GM12878 (cell line): ENCODE results near the gene PLCG1. TPM values are rescaled to one million over a fixed set of nuclear protein-coding genes. Genes with fewer than 3 reads are reported as not detected.

Experiments used
- ATAC-seq: fragments of 200-7000 bp; cut with Tn5 transposase; 3 replicates; pipeline ENCODE4 v1.9.1; 2020; ENCODE audit warnings: mild to moderate bottlenecking, moderate library complexity
- BruUV-seq: library from RNA; stranded (reverse); fragments of 400-500 nt; replicated peaks from 2 replicates; lab custom pipeline; 2021; lab: Mats Ljungman, UMichigan
- CTCF ChIA-PET: fragments of 300-600 bp; sonication (Branson Sonifier 250); formaldehyde crosslinking; extraction: SDS; loops from one replicate; lab custom pipeline; 2021; ENCODE audit warnings: inconsistent platforms; lab: Yijun Ruan, JAX
- POLR2A ChIA-PET: fragments of 350-600 bp; formaldehyde crosslinking; extraction: SDS; loops from one replicate; lab custom pipeline; 2021; ENCODE audit warnings: inconsistent platforms; lab: Charles Lee
- RAD21 ChIA-PET: fragments of 300-600 bp; sonication (Branson Sonifier 250); formaldehyde crosslinking; loops from one replicate; lab custom pipeline; 2023; ENCODE audit warnings: antibody characterized with exemption; ENCODE audit not compliant: unreplicated experiment; lab: Charles Lee
- SMC1A ChIA-PET: fragments of 300-600 bp; sonication (Branson Sonifier 250); formaldehyde crosslinking; loops from one replicate; lab custom pipeline; 2023; ENCODE audit not compliant: unreplicated experiment, uncharacterized antibody; lab: Charles Lee
- DNase-seq: peaks from one replicate; pipeline ENCODE4 v3.0.0-alpha.2; 2011; ENCODE audit warnings: low read depth, low spot score
- FAIRE-seq: peaks from 3 replicates; lab custom pipeline; 2011; peaks lifted over from hg19 to GRCh38; lab: Jason Lieb, UNC
- H2AFZ ChIP-seq: 2 replicates; pipeline ENCODE4 v1.6.0; 2011; ENCODE audit warnings: low read depth, low read length, control low read depth; ENCODE audit not compliant: control insufficient read depth
- H3K27ac ChIP-seq: 2 replicates; pipeline ENCODE4 v1.5.1; 2011; ENCODE audit warnings: control low read depth; ENCODE audit not compliant: control insufficient read depth, insufficient read depth
- H3K27me3 ChIP-seq, 2 experiments: replicated peaks in 1 of 2; 2 replicates each; pipeline versions ENCODE4 v1.6.0 to v1.6.1; 2011; ENCODE audit warnings: low read length in 1 of 2; ENCODE audit not compliant: control insufficient read depth in 2 of 2, insufficient read depth in 2 of 2
- H3K36me3 ChIP-seq, 2 experiments: 2 replicates each; pipeline ENCODE4 v1.5.1; 2011; ENCODE audit warnings: low read length in 1 of 2; ENCODE audit not compliant: control insufficient read depth in 2 of 2, insufficient read depth in 2 of 2
- H3K4me1 ChIP-seq: 2 replicates; pipeline ENCODE4 v1.6.1; 2011; ENCODE audit warnings: mild to moderate bottlenecking, low read length, moderate library complexity, mixed read lengths; ENCODE audit not compliant: control insufficient read depth, insufficient read depth
- H3K4me2 ChIP-seq: 2 replicates; pipeline ENCODE4 v1.6.0; 2011; ENCODE audit warnings: control low read depth; ENCODE audit not compliant: control insufficient read depth, insufficient read depth
- H3K4me3 ChIP-seq: fragments of 200-600 bp; sonication (generic); 2 replicates; pipeline ENCODE4 v1.5.1; 2016
- H3K79me2 ChIP-seq: 2 replicates; pipeline ENCODE4 v1.6.0; 2011; ENCODE audit warnings: low read length; ENCODE audit not compliant: control insufficient read depth, insufficient read depth
- H3K9ac ChIP-seq: 2 replicates; pipeline ENCODE4 v1.8.0; 2011; ENCODE audit warnings: low read length, control low read depth, mixed read lengths; ENCODE audit not compliant: control insufficient read depth, insufficient read depth
- H3K9me3 ChIP-seq: replicated peaks from 3 replicates; pipeline ENCODE4 v1.5.1; 2011; ENCODE audit warnings: mild to moderate bottlenecking, low read length; ENCODE audit not compliant: control insufficient read depth, insufficient read depth
- H4K20me1 ChIP-seq: 2 replicates; pipeline ENCODE4 v1.6.0; 2011; ENCODE audit not compliant: control insufficient read depth, insufficient read depth
- BCL11A ChIP-seq: IDR thresholded peaks from 2 replicates; pipeline ENCODE4 v1.6.1; 2011; ENCODE audit warnings: low read depth, low read length
- BCL3 ChIP-seq: IDR thresholded peaks from 2 replicates; pipeline ENCODE4 v1.6.1; 2011; ENCODE audit warnings: borderline replicate concordance, low read depth, mild to moderate bottlenecking, moderate library complexity, low read length; ENCODE audit not compliant: insufficient read depth, poor library complexity, severe bottlenecking
- BHLHE40 ChIP-seq, 2 experiments: fragments of 450-650 bp in 1 of 2; IDR thresholded peaks; 2 replicates each; pipeline ENCODE4 v1.6.1; 2011 to 2017; ENCODE audit warnings: low read depth in 2 of 2, borderline replicate concordance in 1 of 2, improper control_type of control experiment in 1 of 2, low read length in 1 of 2, mild to moderate bottlenecking in 1 of 2
- CHD2 ChIP-seq: IDR thresholded peaks from 2 replicates; pipeline ENCODE4 v1.6.1; 2011; ENCODE audit warnings: low read depth, low read length, improper control_type of control experiment, borderline replicate concordance
- EZH2 ChIP-seq: IDR thresholded peaks from 2 replicates; pipeline ENCODE4 v1.6.1; 2012; ENCODE audit warnings: low read depth, mild to moderate bottlenecking, control low read depth, inconsistent platforms, low read length, borderline replicate concordance; ENCODE audit not compliant: control insufficient read depth
- MTA2 ChIP-seq: fragments of 450-650 bp; IDR thresholded peaks from 2 replicates; pipeline ENCODE4 v1.6.1; 2016; ENCODE audit warnings: low read depth, mild to moderate bottlenecking, moderate library complexity
- NFXL1 ChIP-seq: fragments of 450-650 bp; IDR thresholded peaks from 2 replicates; pipeline ENCODE4 v1.6.1; 2017; ENCODE audit warnings: antibody characterized with exemption, mild to moderate bottlenecking, borderline replicate concordance
- SMC3 ChIP-seq: IDR thresholded peaks from 2 replicates; pipeline ENCODE4 v1.6.1; 2011; ENCODE audit warnings: low read length, improper control_type of control experiment, borderline replicate concordance
- SUPT20H ChIP-seq: IDR thresholded peaks from 2 replicates; pipeline ENCODE4 v1.6.1; 2011; ENCODE audit warnings: low read depth, mild to moderate bottlenecking, low read length, moderate library complexity, borderline replicate concordance; ENCODE audit not compliant: control insufficient read depth
- SUZ12 ChIP-seq: fragments of 200-600 bp; sonication (generic); IDR thresholded peaks from one replicate; pipeline ENCODE4 v1.6.1; 2018; ENCODE audit warnings: antibody characterized with exemption, mild to moderate bottlenecking; ENCODE audit not compliant: unreplicated experiment
- TCF3 ChIP-seq: IDR thresholded peaks from 2 replicates; pipeline ENCODE4 v1.6.1; 2012; ENCODE audit warnings: low read depth, mild to moderate bottlenecking, low read length, borderline replicate concordance; ENCODE audit not compliant: insufficient read depth
- WGBS: methylation state at CpG from one replicate; pipeline ENCODE4 v1.1.6; 2016; ENCODE audit warnings: low lambda C conversion rate; ENCODE audit not compliant: insufficient replicate concordance, insufficient coverage; ENCODE audit errors: missing lambda C conversion rate; 5-methylcytosine and 5-hydroxymethylcytosine counted together
- in situ Hi-C: fragments of 300-500 bp; cut with MboI; formaldehyde crosslinking; loops from 9 replicates; pipeline ENCODE4 v1.14.3; 2018; ENCODE audit warnings: mixed read lengths
- intact Hi-C: fragments of 100-400 bp; cut with micrococcal nuclease; formaldehyde crosslinking; loops from one replicate; pipeline ENCODE4 v1.14.2; 2022; ENCODE audit not compliant: unreplicated experiment
- polyA plus RNA-seq, 11 experiments: library from polyadenylated mRNA; depleted of rRNA in 4 of 11; unstranded in 6 of 11; stranded (reverse) in 5 of 11; fragments of >200 nt; fragmentation: Nextera tagmentation in 4 of 11; fragmentation: Illumina TruSeq in 1 of 11; extraction: Ambion mirVana in 4 of 11; extraction: Trizol in 1 of 11; gene quantifications; 1 replicate in 1 of 11; 2 replicates in 10 of 11; pipeline versions ENCODE4 v1.2.1 to v1.2.3, GENCODE V29; 2011 to 2016; ENCODE audit warnings: inconsistent platforms in 2 of 11, missing spikeins in 2 of 11, low read depth in 1 of 11
- total RNA-seq, 4 experiments: library from RNA; depleted of rRNA in 3 of 4; stranded (reverse); fragments of >200 nt in 3 of 4; fragmentation: Illumina TruSeq in 1 of 4; extraction: Trizol in 1 of 4; gene quantifications; 2 replicates each; pipeline versions ENCODE4 v1.2.1 to v1.2.3, GENCODE V29; 2013 to 2021
- TF ChIP-seq, protein P1 (sequence below): fragments of 450-650 bp; IDR thresholded peaks from 2 replicates; pipeline ENCODE4 v1.6.1; 2017; ENCODE audit warnings: low read depth, mild to moderate bottlenecking, moderate library complexity
- TF ChIP-seq, protein P2 (sequence below): fragments of 450-650 bp; formaldehyde crosslinking; IDR thresholded peaks from 2 replicates; pipeline ENCODE4 v1.4.0; 2020; ENCODE audit warnings: mild to moderate bottlenecking, moderate library complexity

PLCG1 gene
- total and polyA plus RNA-seq, 10 of the 15 experiments (the other 5 are each of a cell fraction or from before 2014, with no cell fraction given) = 2.6 to 114 (median 45.3) TPM

DNA sequence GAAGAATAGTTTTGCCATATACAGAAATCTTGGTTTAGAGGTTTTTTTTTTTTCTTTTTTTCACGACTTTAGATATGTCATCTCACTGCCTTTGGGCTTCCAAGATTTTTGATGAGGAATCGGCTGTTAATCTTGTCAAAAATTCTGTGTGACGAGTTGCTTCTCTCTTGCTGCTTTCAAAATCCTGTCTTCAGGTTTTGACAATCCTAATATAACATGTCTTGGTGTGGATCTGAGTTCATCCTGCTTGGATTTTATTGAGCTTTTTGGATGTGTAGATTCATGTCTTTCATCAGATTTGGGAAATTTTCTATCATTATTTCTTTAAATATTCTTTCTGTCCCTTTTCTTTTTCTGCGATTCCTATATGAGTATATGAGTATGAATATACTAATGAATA, 61.1 kb downstream of the PLCG1 start:
- Histone ChIP-seq H3K9ac (no peak overlapping the region), H3K9me3 (no peaks in the 10 kb centered on the region), H3K27me3 (no peaks in the 10 kb centered on the region), H3K4me1 (peaks cover 3% of the 10 kb centered on the region), H3K79me2 (no peaks in the 10 kb centered on the region), H3K27ac (no peak overlapping the region), H3K4me3 (no peak overlapping the region), H2AFZ (no peak overlapping the region), H4K20me1 (no peaks in the 10 kb centered on the region), H3K4me2 (no peak overlapping the region), H3K36me3 (no peaks in the 10 kb centered on the region; a peak in 1 of 4 replicates)
- in situ Hi-C loops (no loop called here), intact Hi-C loops (no loop called here)
- WGBS = 95% methylated on average over 4 of the region's 4 CpGs
- BruUV-seq = no TSS peak
- no peak for TF ChIP-seq SUZ12
- no peak for TF ChIP-seq SUPT20H
- no peak for TF ChIP-seq BCL3
- TF ChIP-seq, protein P1, sequence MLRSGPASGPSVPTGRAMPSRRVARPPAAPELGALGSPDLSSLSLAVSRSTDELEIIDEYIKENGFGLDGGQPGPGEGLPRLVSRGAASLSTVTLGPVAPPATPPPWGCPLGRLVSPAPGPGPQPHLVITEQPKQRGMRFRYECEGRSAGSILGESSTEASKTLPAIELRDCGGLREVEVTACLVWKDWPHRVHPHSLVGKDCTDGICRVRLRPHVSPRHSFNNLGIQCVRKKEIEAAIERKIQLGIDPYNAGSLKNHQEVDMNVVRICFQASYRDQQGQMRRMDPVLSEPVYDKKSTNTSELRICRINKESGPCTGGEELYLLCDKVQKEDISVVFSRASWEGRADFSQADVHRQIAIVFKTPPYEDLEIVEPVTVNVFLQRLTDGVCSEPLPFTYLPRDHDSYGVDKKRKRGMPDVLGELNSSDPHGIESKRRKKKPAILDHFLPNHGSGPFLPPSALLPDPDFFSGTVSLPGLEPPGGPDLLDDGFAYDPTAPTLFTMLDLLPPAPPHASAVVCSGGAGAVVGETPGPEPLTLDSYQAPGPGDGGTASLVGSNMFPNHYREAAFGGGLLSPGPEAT = no peak
- TF ChIP-seq, protein P2, sequence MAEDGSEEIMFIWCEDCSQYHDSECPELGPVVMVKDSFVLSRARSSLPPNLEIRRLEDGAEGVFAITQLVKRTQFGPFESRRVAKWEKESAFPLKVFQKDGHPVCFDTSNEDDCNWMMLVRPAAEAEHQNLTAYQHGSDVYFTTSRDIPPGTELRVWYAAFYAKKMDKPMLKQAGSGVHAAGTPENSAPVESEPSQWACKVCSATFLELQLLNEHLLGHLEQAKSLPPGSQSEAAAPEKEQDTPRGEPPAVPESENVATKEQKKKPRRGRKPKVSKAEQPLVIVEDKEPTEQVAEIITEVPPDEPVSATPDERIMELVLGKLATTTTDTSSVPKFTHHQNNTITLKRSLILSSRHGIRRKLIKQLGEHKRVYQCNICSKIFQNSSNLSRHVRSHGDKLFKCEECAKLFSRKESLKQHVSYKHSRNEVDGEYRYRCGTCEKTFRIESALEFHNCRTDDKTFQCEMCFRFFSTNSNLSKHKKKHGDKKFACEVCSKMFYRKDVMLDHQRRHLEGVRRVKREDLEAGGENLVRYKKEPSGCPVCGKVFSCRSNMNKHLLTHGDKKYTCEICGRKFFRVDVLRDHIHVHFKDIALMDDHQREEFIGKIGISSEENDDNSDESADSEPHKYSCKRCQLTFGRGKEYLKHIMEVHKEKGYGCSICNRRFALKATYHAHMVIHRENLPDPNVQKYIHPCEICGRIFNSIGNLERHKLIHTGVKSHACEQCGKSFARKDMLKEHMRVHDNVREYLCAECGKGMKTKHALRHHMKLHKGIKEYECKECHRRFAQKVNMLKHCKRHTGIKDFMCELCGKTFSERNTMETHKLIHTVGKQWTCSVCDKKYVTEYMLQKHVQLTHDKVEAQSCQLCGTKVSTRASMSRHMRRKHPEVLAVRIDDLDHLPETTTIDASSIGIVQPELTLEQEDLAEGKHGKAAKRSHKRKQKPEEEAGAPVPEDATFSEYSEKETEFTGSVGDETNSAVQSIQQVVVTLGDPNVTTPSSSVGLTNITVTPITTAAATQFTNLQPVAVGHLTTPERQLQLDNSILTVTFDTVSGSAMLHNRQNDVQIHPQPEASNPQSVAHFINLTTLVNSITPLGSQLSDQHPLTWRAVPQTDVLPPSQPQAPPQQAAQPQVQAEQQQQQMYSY = no peak
- no peak for TF ChIP-seq MTA2
- TF ChIP-seq BHLHE40 (IDR thresholded peaks at IDR 0.05; ENCODE audit: borderline replicate concordance in 1 of 2, low read depth in 2 of 2, low read length in 1 of 2) = no peak
- TF ChIP-seq EZH2 = no peak
- no peak for TF ChIP-seq SMC3
- TF ChIP-seq CHD2 = no peak
- TF ChIP-seq BCL11A = no peak
- no peak for TF ChIP-seq NFXL1
- no peak for TF ChIP-seq TCF3
- ChIA-PET POLR2A (interaction anchor here (0.7 kb wide), 1 partner anchor 206 kb away, joined by 3 read pairs; no protein-coding TSS in a partner anchor), RAD21 (no interaction called here), SMC1A (no interaction called here), CTCF (no interaction called here)
- no peak for DNase-seq
- no peak for ATAC-seq
- no peak for FAIRE-seq
